K562 treated with DMSO at 1 percent for 24 hours (cell line): ENCODE results near the gene RPSA. TPM values are rescaled to one million over a fixed set of nuclear protein-coding genes. Genes with fewer than 3 reads are reported as not detected.

ENCODE experiments used
- total RNA-seq: library from RNA; unstranded; fragments of 300-600 nt; gene quantifications from 2 replicates; pipeline ENCODE4 v1.2.3, GENCODE V29; 2022; ENCODE audit warnings: low read depth; ENCODE audit not compliant: insufficient read depth

RPSA gene
- total RNA-seq, result 3,075 and 3,128 TPM in 2 replicates

GRCh38 chr3:39406368-39407258, at the start of gene RPSA:
RPSA (plus strand) TSS chr3:39406720; CDS start chr3:39407654, 934 bp downstream.

GRCh38 chr3:39383045-39383880, 23.3 kb upstream of the RPSA start, which contains the start of gene SLC25A38:
SLC25A38 (plus strand) TSS chr3:39383370; CDS start chr3:39383725, 355 bp downstream.

Other genes with a start within 250 kb of the RPSA start
- not detected in 2 replicates for gene XIRP1, start 214.1 kb upstream of the RPSA start, total RNA-seq
- gene CX3CR1, start 126.7 kb upstream of the RPSA start, total RNA-seq, result not detected in 2 replicates
- not detected in 2 replicates for gene CCR8, start 77.0 kb upstream of the RPSA start, total RNA-seq
- 38.6 and 40.7 TPM in 2 replicates for gene SLC25A38, start 23.4 kb upstream of the RPSA start, total RNA-seq
- not detected in 2 replicates for gene MOBP, start 61.0 kb downstream of the RPSA start, total RNA-seq